ENCODE data around the gene PLB1.

PLB1 gene

GRCh38 chr2:28480403-28481049 is 15.3 kb upstream of the PLB1 start:
- TF ChIP-seq NFIC (IDR thresholded peaks at IDR 0.05) (no peak), EP300 (IDR thresholded peaks at IDR 0.05; ENCODE audit: borderline replicate concordance) (no peak), EGR1 (IDR thresholded peaks at IDR 0.05) (no peak), CREB1 (IDR thresholded peaks at IDR 0.05; ENCODE audit: low read depth) (no peak), TCF12 (IDR thresholded peaks at IDR 0.05; ENCODE audit: low read depth) (no peak), RAD21 (IDR thresholded peaks at IDR 0.05; ENCODE audit: low read depth) (no peak), ZBTB7A (IDR thresholded peaks at IDR 0.05; ENCODE audit: low read depth) (no peak), YY1 (IDR thresholded peaks at IDR 0.05; ENCODE audit: low read depth) (no peak), TEAD4 (IDR thresholded peaks at IDR 0.05) (no peak), USF1 (IDR thresholded peaks at IDR 0.05) (no peak), MAX (IDR thresholded peaks at IDR 0.05) (no peak), CEBPB (IDR thresholded peaks at IDR 0.05) (no peak), REST (IDR thresholded peaks at IDR 0.05; ENCODE audit: low read depth) (no peak)

GRCh38 chr2:28481905-28482304 is 14.0 kb upstream of the PLB1 start:
- TF ChIP-seq NFIC (IDR thresholded peaks at IDR 0.05) = no peak
- TF ChIP-seq TEAD4 (IDR thresholded peaks at IDR 0.05) = no peak
- no peak for TF ChIP-seq TAF1 (IDR thresholded peaks at IDR 0.05; ENCODE audit: low read depth)
- TF ChIP-seq FOXM1 (IDR thresholded peaks at IDR 0.05; ENCODE audit: borderline replicate concordance, low read depth) = no peak
- TF ChIP-seq EGR1 (IDR thresholded peaks at IDR 0.05) = no peak
- no peak for TF ChIP-seq TCF12 (IDR thresholded peaks at IDR 0.05; ENCODE audit: low read depth)

- no peak for TF ChIP-seq MAX (IDR thresholded peaks at IDR 0.05)
- TF ChIP-seq YY1 (IDR thresholded peaks at IDR 0.05; ENCODE audit: low read depth) = no peak
- no peak for TF ChIP-seq FOXM1 (IDR thresholded peaks at IDR 0.05; ENCODE audit: borderline replicate concordance, low read depth)
- TF ChIP-seq TCF12 (IDR thresholded peaks at IDR 0.05; ENCODE audit: low read depth) = no peak
- TF ChIP-seq EP300 (IDR thresholded peaks at IDR 0.05; ENCODE audit: borderline replicate concordance) = no peak
- no peak for TF ChIP-seq TAF1 (IDR thresholded peaks at IDR 0.05; ENCODE audit: low read depth)
Measured at GRCh38 chr2:28484835-28485234, 11.0 kb upstream of the PLB1 start.

GRCh38 chr2:28486526-28486925 is 9.3 kb upstream of the PLB1 start:
- TF ChIP-seq CEBPB (IDR thresholded peaks at IDR 0.05) (no peak), EP300 (IDR thresholded peaks at IDR 0.05; ENCODE audit: borderline replicate concordance) (no peak), NFIC (IDR thresholded peaks at IDR 0.05) (no peak), USF1 (IDR thresholded peaks at IDR 0.05) (no peak), REST (IDR thresholded peaks at IDR 0.05; ENCODE audit: low read depth) (no peak), YY1 (IDR thresholded peaks at IDR 0.05; ENCODE audit: low read depth) (no peak), TCF12 (IDR thresholded peaks at IDR 0.05; ENCODE audit: low read depth) (no peak), ZBTB7A (IDR thresholded peaks at IDR 0.05; ENCODE audit: low read depth) (no peak), MAX (IDR thresholded peaks at IDR 0.05) (no peak)

GRCh38 chr2:28487258-28487657 is 8.6 kb upstream of the PLB1 start:
- TF ChIP-seq EGR1 (IDR thresholded peaks at IDR 0.05) (no peak), FOXM1 (IDR thresholded peaks at IDR 0.05; ENCODE audit: borderline replicate concordance, low read depth) (no peak), YY1 (IDR thresholded peaks at IDR 0.05; ENCODE audit: low read depth) (no peak), USF1 (IDR thresholded peaks at IDR 0.05) (no peak)
